Islet of Langerhans (tissue), 1 donor: ENCODE results near the gene EYS.

ENCODE experiments used
- FAIRE-seq: peaks from one replicate; lab custom pipeline; 2011; peaks lifted over from hg19 to GRCh38; lab: Jason Lieb, UNC

Gene EYS

GRCh38 chr6:65707126-65707826 lies at the start of gene EYS:
EYS (minus strand) TSS chr6:65707226; CDS start chr6:65495410, 211,816 bp downstream.
- peak; percentile 84 for FAIRE-seq

GRCh38 chr6:65746302-65746701 lies 39.3 kb upstream of the EYS start:
- FAIRE-seq = no peak

GRCh38 chr6:65745614-65746013 lies 38.6 kb upstream of the EYS start:
- no peak for FAIRE-seq

GRCh38 chr6:65728879-65729479 lies 22.0 kb upstream of the EYS start:
- FAIRE-seq = no peak

GRCh38 chr6:65719101-65719500 lies 12.1 kb upstream of the EYS start:
- FAIRE-seq = no peak

- FAIRE-seq = no peak
Observed at GRCh38 chr6:65711531-65711930, 4.5 kb upstream of the EYS start.

- no peak for FAIRE-seq
Observed at GRCh38 chr6:65709099-65709830, 2.2 kb upstream of the EYS start.

- peak; percentile 61 for FAIRE-seq
Observed at GRCh38 chr6:65708162-65708561, 1.1 kb upstream of the EYS start.

GRCh38 chr6:65706436-65706835 lies 590 bp downstream of the EYS start:
- no peak for FAIRE-seq

GRCh38 chr6:65701325-65701724 lies 5.7 kb downstream of the EYS start:
- FAIRE-seq = peak; percentile 51

- FAIRE-seq = no peak
Observed at GRCh38 chr6:65700561-65700960, 6.5 kb downstream of the EYS start.

GRCh38 chr6:65692109-65692508 lies 14.9 kb downstream of the EYS start:
- no peak for FAIRE-seq

- FAIRE-seq = no peak
Observed at GRCh38 chr6:65680232-65680631, 26.8 kb downstream of the EYS start.

GRCh38 chr6:65671922-65672321 lies 35.1 kb downstream of the EYS start:
- no peak for FAIRE-seq

- no peak for FAIRE-seq
Observed at GRCh38 chr6:65667916-65668656, 38.9 kb downstream of the EYS start.

- no peak for FAIRE-seq
Observed at GRCh38 chr6:65650086-65650485, 56.9 kb downstream of the EYS start.

- FAIRE-seq = no peak
Observed at GRCh38 chr6:65649392-65649791, 57.6 kb downstream of the EYS start.

GRCh38 chr6:65646544-65646943 lies 60.5 kb downstream of the EYS start:
- FAIRE-seq = no peak

- FAIRE-seq = no peak
Observed at GRCh38 chr6:65642776-65643175, 64.2 kb downstream of the EYS start.

GRCh38 chr6:65638047-65638831 lies 68.8 kb downstream of the EYS start:
- FAIRE-seq = no peak

GRCh38 chr6:65637289-65638046 lies 69.6 kb downstream of the EYS start:
- FAIRE-seq = no peak
